GM23338 (cell line): ENCODE measurements around the gene ANKRD2. TPM values are rescaled to one million over a fixed set of nuclear protein-coding genes. Genes with fewer than 3 reads are reported as not detected.
"Not testable (repeated sequence)": the region's sequence is repeated elsewhere in the genome, so short reads cannot be mapped to it uniquely, and the experiment has no call there.

Experiments
- ATAC-seq: fragments of 200-7000 bp; cut with Tn5 transposase; 3 replicates; pipeline ENCODE4 v1.9.1; 2020
- DNase-seq: peaks from one replicate; pipeline ENCODE4 v3.0.0-alpha.2; 2015; ENCODE audit warnings: low spot score
- H2AFZ ChIP-seq: fragments of 200-600 bp; sonication (generic); 2 replicates; pipeline ENCODE4 v1.8.0; 2016; ENCODE audit warnings: antibody characterized with exemption, mild to moderate bottlenecking, moderate library complexity
- H3F3A ChIP-seq: fragments of 200-600 bp; sonication (generic); replicated peaks from 2 replicates; pipeline ENCODE4 v1.8.0; 2017; ENCODE audit warnings: antibody characterized with exemption, mixed run types, low read depth
- H3K27ac ChIP-seq: fragments of 200-600 bp; sonication (generic); 2 replicates; pipeline ENCODE4 v1.6.1; 2016; ENCODE audit warnings: low read depth
- H3K27me3 ChIP-seq: fragments of 200-600 bp; sonication (generic); 2 replicates; pipeline ENCODE4 v1.8.0; 2016; ENCODE audit warnings: mild to moderate bottlenecking, mixed run types, moderate library complexity; ENCODE audit not compliant: insufficient read depth
- H3K36me3 ChIP-seq: fragments of 200-600 bp; sonication (generic); 2 replicates; pipeline ENCODE4 v1.8.0; 2016; ENCODE audit warnings: mild to moderate bottlenecking; ENCODE audit not compliant: insufficient read depth
- H3K4me1 ChIP-seq: fragments of 200-600 bp; sonication (generic); 2 replicates; pipeline ENCODE4 v1.8.0; 2016; ENCODE audit warnings: mild to moderate bottlenecking, moderate library complexity; ENCODE audit not compliant: insufficient read depth
- H3K4me2 ChIP-seq: fragments of 200-600 bp; sonication (generic); 2 replicates; pipeline ENCODE4 v1.7.1; 2017; ENCODE audit warnings: mixed run types
- H3K4me3 ChIP-seq: fragments of 200-600 bp; sonication (generic); 2 replicates; pipeline ENCODE4 v1.6.1; 2016; ENCODE audit warnings: mixed run types
- H3K79me2 ChIP-seq: fragments of 200-600 bp; sonication (generic); replicated peaks from 2 replicates; pipeline ENCODE4 v1.8.0; 2017; ENCODE audit warnings: mild to moderate bottlenecking; ENCODE audit not compliant: insufficient read depth
- H3K9me2 ChIP-seq: fragments of 200-600 bp; sonication (generic); 2 replicates; pipeline ENCODE4 v1.8.0; 2017; ENCODE audit not compliant: insufficient read depth
- H4K20me1 ChIP-seq: fragments of 200-600 bp; sonication (generic); replicated peaks from 2 replicates; pipeline ENCODE4 v1.8.0; 2017; ENCODE audit warnings: mild to moderate bottlenecking; ENCODE audit not compliant: insufficient read depth
- H3K27ac Mint-ChIP-seq: 2 replicates; pipeline ENCODE4 v1.8.0; 2020; ENCODE audit warnings: inconsistent platforms, mild to moderate bottlenecking, moderate library complexity, mixed read lengths
- H3K27me3 Mint-ChIP-seq: 3 replicates; pipeline ENCODE4 v1.8.0; 2022; ENCODE audit warnings: low read depth, mild to moderate bottlenecking, moderate library complexity, mixed read lengths, inconsistent platforms; ENCODE audit not compliant: insufficient read depth, poor library complexity
- H3K36me3 Mint-ChIP-seq: 3 replicates; pipeline ENCODE4 v1.8.0; 2021; ENCODE audit warnings: low read depth, mild to moderate bottlenecking, inconsistent platforms, moderate library complexity, mixed read lengths
- H3K4me1 Mint-ChIP-seq: 3 replicates; pipeline ENCODE4 v1.8.0; 2020; ENCODE audit warnings: mild to moderate bottlenecking, inconsistent platforms, mixed read lengths
- H3K4me3 Mint-ChIP-seq: 3 replicates; pipeline ENCODE4 v1.8.0; 2021; ENCODE audit warnings: moderate library complexity, mild to moderate bottlenecking, inconsistent platforms, mixed read lengths
- H3K9me3 Mint-ChIP-seq: 3 replicates; pipeline ENCODE4 v1.8.0; 2020; ENCODE audit warnings: moderate library complexity, mild to moderate bottlenecking, inconsistent platforms, mixed read lengths
- polyA plus RNA-seq: library from polyadenylated mRNA; unstranded; fragments of >200 nt; fragmentation: Nextera tagmentation; extraction: Ambion mirVana; gene quantifications from 2 replicates; pipeline ENCODE4 v1.2.1, GENCODE V29; 2016
- total RNA-seq: library from RNA; depleted of rRNA; stranded (reverse); fragments of >200 nt; shearing (Covaris generic); gene quantifications from 2 replicates; pipeline ENCODE4 v1.2.3, GENCODE V29; 2014
- TF ChIP-seq, protein P1 (sequence below): fragments of 250-450 bp; sonication (Bioruptor Pico); IDR thresholded peaks from 2 replicates; pipeline ENCODE4 v1.5.0; 2020; ENCODE audit warnings: mild to moderate bottlenecking, moderate library complexity
- TF ChIP-seq, protein P2 (sequence below), 2 experiments: fragments of 200-600 bp in 1 of 2; sonication (generic) in 1 of 2; conservative IDR thresholded peaks; 2 replicates each; pipeline versions ENCODE4 v1.5.1 to v1.6.1; 2016 to 2017; ENCODE audit warnings: antibody characterized with exemption in 2 of 2, low read depth in 2 of 2, mild to moderate bottlenecking in 2 of 2, moderate library complexity in 1 of 2

ANKRD2 gene
- total and polyA plus RNA-seq, 2 experiments from 2014 or later = not detected

DNA sequence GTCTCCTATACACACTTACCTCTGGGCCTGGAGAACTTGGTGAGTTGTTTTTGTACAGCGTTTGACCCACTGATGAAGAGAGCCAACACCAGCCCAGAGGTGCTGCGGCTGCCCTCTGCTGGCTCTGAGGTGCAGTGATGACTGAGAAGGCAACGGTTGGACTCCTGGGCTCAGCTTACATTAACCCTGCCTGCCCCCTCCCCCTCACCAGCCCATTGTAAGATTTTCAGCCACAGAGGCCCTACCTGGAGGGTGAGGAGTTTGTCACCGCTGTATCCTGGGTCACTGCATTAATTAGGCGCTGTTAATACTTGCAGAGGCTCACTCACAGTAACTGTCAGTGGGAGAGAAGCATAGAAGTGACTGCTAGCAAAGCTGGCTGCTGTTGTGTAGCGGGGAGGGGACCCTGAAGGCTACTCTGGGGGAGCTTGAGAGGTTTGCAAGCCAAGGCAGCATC is 19.0 kb upstream of the ANKRD2 start (continued):
- TF ChIP-seq, protein P1, sequence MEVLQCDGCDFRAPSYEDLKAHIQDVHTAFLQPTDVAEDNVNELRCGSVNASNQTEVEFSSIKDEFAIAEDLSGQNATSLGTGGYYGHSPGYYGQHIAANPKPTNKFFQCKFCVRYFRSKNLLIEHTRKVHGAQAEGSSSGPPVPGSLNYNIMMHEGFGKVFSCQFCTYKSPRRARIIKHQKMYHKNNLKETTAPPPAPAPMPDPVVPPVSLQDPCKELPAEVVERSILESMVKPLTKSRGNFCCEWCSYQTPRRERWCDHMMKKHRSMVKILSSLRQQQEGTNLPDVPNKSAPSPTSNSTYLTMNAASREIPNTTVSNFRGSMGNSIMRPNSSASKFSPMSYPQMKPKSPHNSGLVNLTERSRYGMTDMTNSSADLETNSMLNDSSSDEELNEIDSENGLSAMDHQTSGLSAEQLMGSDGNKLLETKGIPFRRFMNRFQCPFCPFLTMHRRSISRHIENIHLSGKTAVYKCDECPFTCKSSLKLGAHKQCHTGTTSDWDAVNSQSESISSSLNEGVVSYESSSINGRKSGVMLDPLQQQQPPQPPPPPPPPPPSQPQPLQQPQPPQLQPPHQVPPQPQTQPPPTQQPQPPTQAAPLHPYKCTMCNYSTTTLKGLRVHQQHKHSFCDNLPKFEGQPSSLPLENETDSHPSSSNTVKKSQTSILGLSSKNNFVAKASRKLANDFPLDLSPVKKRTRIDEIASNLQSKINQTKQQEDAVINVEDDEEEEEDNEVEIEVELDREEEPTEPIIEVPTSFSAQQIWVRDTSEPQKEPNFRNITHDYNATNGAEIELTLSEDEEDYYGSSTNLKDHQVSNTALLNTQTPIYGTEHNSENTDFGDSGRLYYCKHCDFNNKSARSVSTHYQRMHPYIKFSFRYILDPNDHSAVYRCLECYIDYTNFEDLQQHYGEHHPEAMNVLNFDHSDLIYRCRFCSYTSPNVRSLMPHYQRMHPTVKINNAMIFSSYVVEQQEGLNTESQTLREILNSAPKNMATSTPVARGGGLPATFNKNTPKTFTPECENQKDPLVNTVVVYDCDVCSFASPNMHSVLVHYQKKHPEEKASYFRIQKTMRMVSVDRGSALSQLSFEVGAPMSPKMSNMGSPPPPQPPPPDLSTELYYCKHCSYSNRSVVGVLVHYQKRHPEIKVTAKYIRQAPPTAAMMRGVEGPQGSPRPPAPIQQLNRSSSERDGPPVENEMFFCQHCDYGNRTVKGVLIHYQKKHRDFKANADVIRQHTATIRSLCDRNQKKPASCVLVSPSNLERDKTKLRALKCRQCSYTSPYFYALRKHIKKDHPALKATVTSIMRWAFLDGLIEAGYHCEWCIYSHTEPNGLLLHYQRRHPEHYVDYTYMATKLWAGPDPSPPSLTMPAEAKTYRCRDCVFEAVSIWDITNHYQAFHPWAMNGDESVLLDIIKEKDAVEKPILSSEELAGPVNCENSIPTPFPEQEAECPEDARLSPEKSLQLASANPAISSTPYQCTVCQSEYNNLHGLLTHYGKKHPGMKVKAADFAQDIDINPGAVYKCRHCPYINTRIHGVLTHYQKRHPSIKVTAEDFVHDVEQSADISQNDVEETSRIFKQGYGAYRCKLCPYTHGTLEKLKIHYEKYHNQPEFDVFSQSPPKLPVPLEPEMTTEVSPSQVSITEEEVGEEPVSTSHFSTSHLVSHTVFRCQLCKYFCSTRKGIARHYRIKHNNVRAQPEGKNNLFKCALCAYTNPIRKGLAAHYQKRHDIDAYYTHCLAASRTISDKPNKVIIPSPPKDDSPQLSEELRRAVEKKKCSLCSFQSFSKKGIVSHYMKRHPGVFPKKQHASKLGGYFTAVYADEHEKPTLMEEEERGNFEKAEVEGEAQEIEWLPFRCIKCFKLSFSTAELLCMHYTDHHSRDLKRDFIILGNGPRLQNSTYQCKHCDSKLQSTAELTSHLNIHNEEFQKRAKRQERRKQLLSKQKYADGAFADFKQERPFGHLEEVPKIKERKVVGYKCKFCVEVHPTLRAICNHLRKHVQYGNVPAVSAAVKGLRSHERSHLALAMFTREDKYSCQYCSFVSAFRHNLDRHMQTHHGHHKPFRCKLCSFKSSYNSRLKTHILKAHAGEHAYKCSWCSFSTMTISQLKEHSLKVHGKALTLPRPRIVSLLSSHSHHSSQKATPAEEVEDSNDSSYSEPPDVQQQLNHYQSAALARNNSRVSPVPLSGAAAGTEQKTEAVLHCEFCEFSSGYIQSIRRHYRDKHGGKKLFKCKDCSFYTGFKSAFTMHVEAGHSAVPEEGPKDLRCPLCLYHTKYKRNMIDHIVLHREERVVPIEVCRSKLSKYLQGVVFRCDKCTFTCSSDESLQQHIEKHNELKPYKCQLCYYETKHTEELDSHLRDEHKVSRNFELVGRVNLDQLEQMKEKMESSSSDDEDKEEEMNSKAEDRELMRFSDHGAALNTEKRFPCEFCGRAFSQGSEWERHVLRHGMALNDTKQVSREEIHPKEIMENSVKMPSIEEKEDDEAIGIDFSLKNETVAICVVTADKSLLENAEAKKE (CRISPR knock-in tag) = no peak
- TF ChIP-seq, protein P2, sequence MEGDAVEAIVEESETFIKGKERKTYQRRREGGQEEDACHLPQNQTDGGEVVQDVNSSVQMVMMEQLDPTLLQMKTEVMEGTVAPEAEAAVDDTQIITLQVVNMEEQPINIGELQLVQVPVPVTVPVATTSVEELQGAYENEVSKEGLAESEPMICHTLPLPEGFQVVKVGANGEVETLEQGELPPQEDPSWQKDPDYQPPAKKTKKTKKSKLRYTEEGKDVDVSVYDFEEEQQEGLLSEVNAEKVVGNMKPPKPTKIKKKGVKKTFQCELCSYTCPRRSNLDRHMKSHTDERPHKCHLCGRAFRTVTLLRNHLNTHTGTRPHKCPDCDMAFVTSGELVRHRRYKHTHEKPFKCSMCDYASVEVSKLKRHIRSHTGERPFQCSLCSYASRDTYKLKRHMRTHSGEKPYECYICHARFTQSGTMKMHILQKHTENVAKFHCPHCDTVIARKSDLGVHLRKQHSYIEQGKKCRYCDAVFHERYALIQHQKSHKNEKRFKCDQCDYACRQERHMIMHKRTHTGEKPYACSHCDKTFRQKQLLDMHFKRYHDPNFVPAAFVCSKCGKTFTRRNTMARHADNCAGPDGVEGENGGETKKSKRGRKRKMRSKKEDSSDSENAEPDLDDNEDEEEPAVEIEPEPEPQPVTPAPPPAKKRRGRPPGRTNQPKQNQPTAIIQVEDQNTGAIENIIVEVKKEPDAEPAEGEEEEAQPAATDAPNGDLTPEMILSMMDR (conservative IDR thresholded peaks at IDR 0.05; ENCODE audit: low read depth in 2 of 2) = peak; percentile 82 to 96

DNA sequence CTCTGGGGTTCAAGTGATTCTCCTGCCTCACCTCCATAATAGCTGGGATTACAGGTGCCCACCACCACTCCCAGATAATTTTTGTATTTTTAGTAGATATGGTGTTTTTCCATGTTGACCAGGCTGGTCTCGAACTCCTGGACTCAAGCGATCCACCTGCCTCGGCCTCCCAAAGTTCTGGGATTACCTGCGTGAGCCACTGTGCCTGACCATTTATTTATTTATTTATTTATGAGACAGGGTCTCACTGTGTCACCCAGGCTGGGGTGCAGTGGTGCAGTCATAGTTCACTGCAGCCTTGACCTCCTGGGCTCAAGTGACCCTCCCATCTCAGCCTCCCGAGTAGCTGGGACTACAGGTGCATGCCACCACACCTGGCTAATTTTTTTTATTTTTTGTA is 18.2 kb upstream of the ANKRD2 start:
- not testable (repeated sequence) for H3K4me3 ChIP-seq, DNase-seq, ATAC-seq, H4K20me1 ChIP-seq, H3K27me3 Mint-ChIP-seq, H3K79me2 ChIP-seq, H3F3A ChIP-seq, H2AFZ ChIP-seq, H3K27me3 ChIP-seq, H3K36me3 ChIP-seq, H3K27ac Mint-ChIP-seq, H3K4me3 Mint-ChIP-seq, H3K9me2 ChIP-seq, H3K4me2 ChIP-seq
- H3K4me1 ChIP-seq = peaks cover 22% of the 10 kb centered on the region
- Mint-ChIP-seq H3K4me1 (peaks cover 26% of the 10 kb centered on the region), H3K9me3 (peaks cover 14% of the 10 kb centered on the region), H3K36me3 (peaks cover 10% of the 10 kb centered on the region; the same call in 2 of the 3 replicates)
- peak overlapping the region; percentile 60; the same call in 1 of the 2 replicates for H3K27ac ChIP-seq

DNA sequence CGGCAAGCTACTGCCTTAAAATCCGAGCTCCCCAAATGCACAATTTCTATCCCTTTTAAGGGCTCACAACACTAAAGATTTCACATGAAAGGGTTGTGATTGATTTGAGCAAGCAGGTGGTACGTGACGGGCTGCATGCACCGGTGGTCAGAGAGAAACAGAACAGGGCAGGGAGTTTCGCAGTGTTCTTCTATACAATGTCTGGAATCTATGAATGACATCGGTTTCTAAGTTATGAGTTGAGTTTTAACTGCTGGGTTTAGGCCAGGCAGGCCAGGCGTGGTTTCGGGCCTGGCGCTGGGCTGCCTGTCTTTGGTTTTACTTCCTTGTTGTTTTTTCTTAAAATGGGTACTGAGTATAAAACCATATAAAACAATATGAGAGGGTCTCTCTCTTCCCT is 17.0 kb upstream of the ANKRD2 start:
- H3K4me3 ChIP-seq, H3K4me3 Mint-ChIP-seq, H3K36me3 ChIP-seq, H3K9me2 ChIP-seq, H2AFZ ChIP-seq, H3K4me1 ChIP-seq, ATAC-seq, H3F3A ChIP-seq, H3K27me3 Mint-ChIP-seq, H4K20me1 ChIP-seq, DNase-seq, H3K27ac ChIP-seq, H3K79me2 ChIP-seq, H3K4me2 ChIP-seq, H3K27ac Mint-ChIP-seq, H3K27me3 ChIP-seq: not testable (repeated sequence)
- Mint-ChIP-seq H3K4me1 (peaks cover 14% of the 10 kb centered on the region), H3K9me3 (peaks cover 15% of the 10 kb centered on the region), H3K36me3 (peaks cover 11% of the 10 kb centered on the region; the same call in 2 of the 3 replicates)

DNA sequence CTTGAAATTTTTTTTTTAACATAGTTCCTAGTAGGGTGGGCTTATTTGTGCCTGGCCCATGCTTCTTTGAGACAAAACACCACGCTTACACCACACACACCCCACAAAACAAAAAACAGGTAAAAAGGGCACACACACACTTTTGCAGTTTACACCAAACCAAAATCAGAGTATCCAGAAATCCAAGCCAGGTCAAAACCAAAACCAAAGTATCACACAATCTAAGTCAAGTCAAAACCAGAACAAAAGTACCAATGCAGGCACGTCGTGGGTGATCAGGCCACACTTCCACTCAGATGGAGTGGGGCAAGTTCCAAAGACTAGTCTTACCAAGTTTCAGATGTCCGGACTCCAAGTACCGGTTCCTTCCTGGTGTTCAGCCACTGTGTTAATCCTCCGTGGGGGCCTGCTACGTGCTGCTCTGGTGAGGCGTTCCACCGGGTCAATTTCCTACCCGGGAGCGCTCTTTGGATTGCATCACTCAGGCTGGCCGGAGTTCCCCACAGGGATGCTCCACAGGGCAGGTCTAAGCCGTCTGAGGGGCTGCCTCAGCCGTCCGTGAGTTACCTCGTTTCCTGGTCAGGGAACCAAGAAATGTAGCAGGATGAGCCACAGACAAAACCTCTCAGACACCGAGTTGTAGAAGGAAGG is 11.7 kb upstream of the ANKRD2 start:
- not testable (repeated sequence) for H3F3A ChIP-seq, ATAC-seq, H3K36me3 Mint-ChIP-seq, H3K27me3 ChIP-seq, H2AFZ ChIP-seq, H3K4me2 ChIP-seq, H3K9me2 ChIP-seq, H3K4me3 ChIP-seq, H4K20me1 ChIP-seq, H3K4me1 Mint-ChIP-seq, H3K27me3 Mint-ChIP-seq, H3K4me1 ChIP-seq, H3K27ac ChIP-seq, H3K79me2 ChIP-seq, H3K4me3 Mint-ChIP-seq, H3K36me3 ChIP-seq, H3K27ac Mint-ChIP-seq, DNase-seq, H3K9me3 Mint-ChIP-seq
